Activated T-helper 1 cell treated with anti-CD3 and anti-CD28 coated beads, Interleukin-12 subunit alpha, Interleukin-12 subunit beta, Interleukin-2, Interleukin-4 antibody, amounts not matched to agents 30 ng/mL and 10 ng/mL and 1 ng/mL, durations not matched to agents 14 hours and 24 hours and 36 hours (primary cell): ENCODE results near the gene EXOC3. TPM values are rescaled to one million over a fixed set of nuclear protein-coding genes. Genes with fewer than 3 reads are reported as not detected.
"Not testable (repeated sequence)": the region's sequence is repeated elsewhere in the genome, so short reads cannot be mapped to it uniquely, and the experiment has no call there.

Experiments
- DNase-seq: peaks from one replicate; pipeline ENCODE4 v3.0.0; 2021; ENCODE audit warnings: low spot score
- H3K27ac Mint-ChIP-seq: one replicate; pipeline ENCODE4 v1.8.0; 2021; ENCODE audit warnings: mild to moderate bottlenecking, mixed read lengths
- H3K27me3 Mint-ChIP-seq: one replicate; pipeline ENCODE4 v1.8.0; 2022; ENCODE audit warnings: mild to moderate bottlenecking, moderate library complexity, mixed read lengths; ENCODE audit not compliant: insufficient read depth
- H3K36me3 Mint-ChIP-seq: one replicate; pipeline ENCODE4 v1.8.0; 2021; ENCODE audit warnings: low read depth, mixed read lengths
- H3K4me1 Mint-ChIP-seq: one replicate; pipeline ENCODE4 v1.8.0; 2021; ENCODE audit warnings: low read depth, mixed read lengths
- H3K4me3 Mint-ChIP-seq: one replicate; pipeline ENCODE4 v1.8.0; 2021; ENCODE audit warnings: mild to moderate bottlenecking, moderate library complexity, mixed read lengths
- H3K9me3 Mint-ChIP-seq: one replicate; pipeline ENCODE4 v1.8.0; 2021; ENCODE audit warnings: mixed read lengths
- intact Hi-C: fragments of 100-400 bp; cut with micrococcal nuclease; formaldehyde crosslinking; loops from one replicate; pipeline ENCODE4 v1.15.1; 2024
- total RNA-seq: library from RNA; stranded (reverse); gene quantifications from 2 replicates; pipeline ENCODE4 v1.2.3, GENCODE V29; 2022

Gene EXOC3
- 59.6 and 62.0 TPM in 2 replicates for total RNA-seq

DNA sequence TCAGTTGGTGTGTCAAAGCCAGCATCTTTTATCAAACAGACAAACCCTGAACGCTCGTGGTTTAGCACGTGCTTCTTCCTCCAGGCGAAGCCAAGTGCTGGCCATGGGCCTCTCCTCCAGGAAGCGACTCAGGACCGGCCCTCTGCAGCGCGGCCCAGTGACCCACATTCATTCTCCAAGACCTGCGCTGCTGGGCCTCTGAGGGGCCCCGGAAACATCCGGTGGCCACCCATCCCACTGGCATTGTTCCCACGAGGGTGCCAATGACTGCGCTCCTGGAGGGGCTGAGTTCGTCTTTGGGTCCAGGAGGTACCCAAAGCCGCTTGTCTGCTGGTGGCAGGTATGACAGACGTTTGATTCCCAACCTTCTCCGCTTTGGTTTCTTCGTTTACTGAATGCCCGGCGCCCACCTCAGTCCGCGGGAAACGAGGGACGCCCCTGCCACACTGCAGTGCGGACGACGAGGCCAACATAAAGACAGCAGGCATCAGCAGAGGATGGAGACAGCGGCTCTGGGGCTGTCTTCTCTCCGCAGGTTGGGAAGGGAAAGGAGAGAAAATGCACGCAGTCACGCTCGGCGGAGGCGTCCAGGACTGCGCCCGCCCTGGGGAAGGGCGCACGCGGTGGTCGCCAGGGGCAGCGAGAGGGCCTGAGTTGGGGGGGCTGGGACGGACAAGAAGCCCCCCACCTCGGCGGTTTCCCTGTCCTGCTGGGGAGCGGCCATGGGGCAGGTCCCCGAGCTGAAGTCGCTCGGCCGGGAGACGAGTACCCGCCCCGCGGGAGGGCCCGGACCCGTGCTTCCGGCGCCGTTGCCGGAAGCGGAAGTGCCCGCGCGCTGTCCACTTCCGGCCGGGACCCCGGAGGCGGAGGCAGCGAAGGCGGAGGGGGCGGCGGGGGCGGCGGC lies at the start of gene EXOC3:
Gene EXOC3 (plus strand): TSS at position 842 of the 904 bp plus-strand sequence. CDS start 3,030 bp downstream, outside the sequence.
- Mint-ChIP-seq H3K27me3 (peaks cover 3% of the 10 kb centered on the region), H3K9me3 (no peaks in the 10 kb centered on the region), H3K27ac (peak within 1 kb of the TSS; percentile 96), H3K36me3 (peaks cover 21% of the 10 kb centered on the region), H3K4me3 (peak within 1 kb of the TSS; percentile 97), H3K4me1 (peaks cover 19% of the 10 kb centered on the region)
- intact Hi-C loops: loop anchor here (1.0 to 10.0 kb wide), 6 partner anchors 9 to 225 kb away; partner anchors contain the start of genes CCDC127, CEP72, PDCD6 and SDHA
- DNase-seq: peak; percentile 76

GRCh38 chr5:393846-394275 lies 49.1 kb upstream of the EXOC3 start:
- Mint-ChIP-seq H3K4me3 (peak overlapping the region; percentile 74), H3K27ac (peak overlapping the region; percentile 98), H3K4me1 (peaks cover 36% of the 10 kb centered on the region), H3K27me3 (no peaks in the 10 kb centered on the region), H3K9me3 (no peaks in the 10 kb centered on the region), H3K36me3 (peaks cover 6% of the 10 kb centered on the region)
- no peak for DNase-seq
- intact Hi-C loops: loop anchor here (2.0 to 5.0 kb wide), 2 partner anchors 63 to 175 kb away; partner anchors contain the start of genes CCDC127 and SDHA

- no peak for DNase-seq
- H3K9me3 Mint-ChIP-seq: no peaks in the 10 kb centered on the region
- H3K4me1 Mint-ChIP-seq: peaks cover 40% of the 10 kb centered on the region
- peak overlapping the region; percentile 40 for H3K27ac Mint-ChIP-seq
- H3K4me3 Mint-ChIP-seq: peak overlapping the region; percentile 47
- no peaks in the 10 kb centered on the region for H3K27me3 Mint-ChIP-seq
- H3K36me3 Mint-ChIP-seq: peaks cover 5% of the 10 kb centered on the region
- intact Hi-C loops: loop anchor here (5.0 kb wide), 1 partner anchor 63 kb away; no protein-coding TSS in a partner anchor
These were observed 48.3 kb upstream of the EXOC3 start for GRCh38 chr5:394671-395155.

- Mint-ChIP-seq H3K4me1 (peaks cover 40% of the 10 kb centered on the region), H3K27me3 (no peaks in the 10 kb centered on the region), H3K36me3 (peaks cover 7% of the 10 kb centered on the region), H3K4me3 (peak overlapping the region; percentile 47), H3K27ac (peak overlapping the region; percentile 40), H3K9me3 (no peaks in the 10 kb centered on the region)
- DNase-seq: no peak
- intact Hi-C loops: no loop called here
These were observed 47.6 kb upstream of the EXOC3 start for GRCh38 chr5:395156-395920.

- H3K9me3 Mint-ChIP-seq: no peaks in the 10 kb centered on the region
- peak overlapping the region; percentile 23 for H3K27ac Mint-ChIP-seq
- H3K4me3 Mint-ChIP-seq: no peak overlapping the region
- no peak for DNase-seq
- no peaks in the 10 kb centered on the region for H3K27me3 Mint-ChIP-seq
- peaks cover 7% of the 10 kb centered on the region for H3K36me3 Mint-ChIP-seq
- peaks cover 35% of the 10 kb centered on the region for H3K4me1 Mint-ChIP-seq
- intact Hi-C loops: no loop called here
These were observed 47.0 kb upstream of the EXOC3 start for GRCh38 chr5:395921-396530.

- Mint-ChIP-seq H3K4me1 (peaks cover 34% of the 10 kb centered on the region), H3K36me3 (peaks cover 8% of the 10 kb centered on the region), H3K27me3 (no peaks in the 10 kb centered on the region), H3K27ac (no peak overlapping the region), H3K9me3 (no peaks in the 10 kb centered on the region), H3K4me3 (no peak overlapping the region)
- intact Hi-C loops: no loop called here
- DNase-seq: no peak
These were observed 46.4 kb upstream of the EXOC3 start for GRCh38 chr5:396531-396961.

- intact Hi-C loops, H3K4me3 Mint-ChIP-seq, H3K27me3 Mint-ChIP-seq, DNase-seq, H3K27ac Mint-ChIP-seq, H3K9me3 Mint-ChIP-seq: not testable (repeated sequence)
- Mint-ChIP-seq H3K36me3 (peaks cover 11% of the 10 kb centered on the region), H3K4me1 (peaks cover 24% of the 10 kb centered on the region)
These were observed 44.9 kb upstream of the EXOC3 start for GRCh38 chr5:398141-398474.

DNA sequence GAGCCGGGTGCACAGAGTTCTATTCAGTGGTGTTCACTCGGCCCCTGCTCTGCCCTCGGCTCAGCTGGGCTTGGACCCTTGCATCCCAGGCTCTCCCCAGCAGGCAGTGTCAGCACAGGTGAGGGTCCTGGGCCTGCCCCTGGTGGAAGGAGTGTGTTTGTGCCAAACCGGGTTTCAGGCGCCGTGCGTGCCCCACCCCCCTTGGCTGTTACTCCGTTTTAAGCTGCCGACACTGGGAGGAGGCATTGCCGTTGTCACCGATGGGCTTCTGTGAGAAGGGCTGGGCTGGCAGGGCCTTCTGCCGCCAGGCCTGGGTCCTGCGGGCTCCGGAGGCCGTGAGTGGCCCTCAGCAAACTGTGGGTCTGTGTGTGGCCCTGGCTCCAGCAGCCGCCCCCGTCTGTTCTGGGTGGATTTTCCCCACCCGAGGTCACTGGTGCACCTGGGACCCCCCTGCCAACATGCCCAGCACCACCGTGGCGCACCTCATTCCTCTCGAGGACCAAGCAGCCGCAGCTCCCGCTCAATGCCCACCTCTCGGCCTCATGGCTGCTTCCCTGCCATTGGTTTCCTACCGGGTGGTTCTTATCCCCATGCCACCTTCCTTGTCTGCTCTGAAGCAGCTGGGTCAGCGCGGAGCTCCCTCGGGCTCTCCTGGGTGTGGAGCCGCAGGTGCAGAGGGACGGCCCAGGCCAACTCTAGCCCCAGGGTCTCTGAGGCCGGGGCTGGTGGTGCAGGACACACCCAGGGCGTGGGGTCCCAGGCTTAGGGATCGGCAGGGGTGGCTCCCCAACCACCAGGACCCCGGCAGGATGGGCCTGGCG lies 44.3 kb upstream of the EXOC3 start:
- Mint-ChIP-seq H3K9me3 (no peaks in the 10 kb centered on the region), H3K36me3 (peaks cover 11% of the 10 kb centered on the region), H3K4me3 (no peak overlapping the region), H3K27ac (no peak overlapping the region), H3K4me1 (peaks cover 18% of the 10 kb centered on the region), H3K27me3 (no peaks in the 10 kb centered on the region)
- intact Hi-C loops: no loop called here
- DNase-seq: no peak

GRCh38 chr5:399296-400281 lies 43.4 kb upstream of the EXOC3 start:
- peaks cover 11% of the 10 kb centered on the region for H3K36me3 Mint-ChIP-seq
- H3K4me3 Mint-ChIP-seq: peak overlapping the region; percentile 42
- peak overlapping the region; percentile 81 for H3K27ac Mint-ChIP-seq
- intact Hi-C loops: no loop called here
- no peaks in the 10 kb centered on the region for H3K27me3 Mint-ChIP-seq
- DNase-seq: peak; percentile 32
- no peaks in the 10 kb centered on the region for H3K9me3 Mint-ChIP-seq
- H3K4me1 Mint-ChIP-seq: peaks cover 14% of the 10 kb centered on the region

DNA sequence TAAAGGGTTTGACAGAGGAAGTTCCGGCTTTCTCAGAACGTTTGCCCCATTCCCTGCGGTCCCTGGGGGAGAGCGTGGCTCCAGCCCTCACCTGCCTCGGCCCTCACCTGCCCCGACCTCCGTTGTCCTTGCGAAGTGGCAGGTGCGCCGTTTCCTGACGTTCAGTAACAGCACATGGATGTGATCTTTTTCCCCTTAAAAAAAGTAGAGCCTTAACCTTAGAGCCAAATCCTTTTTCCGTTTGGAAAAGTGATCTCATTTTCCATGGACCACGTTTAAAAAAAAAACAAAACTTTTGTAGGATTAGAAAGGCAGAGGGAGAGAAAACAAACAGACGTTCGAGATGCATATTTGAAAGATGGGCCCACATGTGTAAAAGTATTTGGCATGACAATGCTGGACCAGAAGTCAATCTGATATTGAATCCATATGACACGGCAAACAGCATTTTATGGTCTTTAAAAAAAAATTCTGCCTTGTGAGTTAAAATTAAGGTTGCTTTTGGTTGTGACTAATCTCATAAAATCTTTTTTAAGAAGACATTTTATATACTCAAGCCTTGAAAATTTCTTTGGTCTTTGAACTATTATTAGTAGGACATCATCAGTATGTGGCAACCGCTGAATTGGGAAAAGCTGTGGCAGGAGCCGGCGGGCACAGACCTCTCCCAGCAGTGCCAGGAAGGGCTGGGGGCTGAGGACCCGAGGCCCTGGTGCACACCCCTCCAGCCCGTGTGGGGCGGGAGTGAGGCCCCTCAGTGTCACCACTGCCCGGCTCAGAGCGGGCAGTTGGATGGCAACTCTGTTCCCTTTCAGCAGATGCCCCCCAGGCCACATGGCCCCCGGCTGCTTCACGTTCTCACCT lies 42.5 kb upstream of the EXOC3 start:
- peaks cover 11% of the 10 kb centered on the region for H3K36me3 Mint-ChIP-seq
- H3K4me1 Mint-ChIP-seq: peaks cover 14% of the 10 kb centered on the region
- peak overlapping the region; percentile 81 for H3K27ac Mint-ChIP-seq
- DNase-seq: no peak
- H3K4me3 Mint-ChIP-seq: no peak overlapping the region
- intact Hi-C loops: no loop called here
- H3K9me3 Mint-ChIP-seq: no peaks in the 10 kb centered on the region
- H3K27me3 Mint-ChIP-seq: no peaks in the 10 kb centered on the region
